Right lobe of liver (tissue), 4 donors: ENCODE results near the gene PKIB.

Experiments used
- CTCF ChIP-seq, 4 donors: fragments of 200-600 bp in 3 of 4; fragments of 450-650 bp in 1 of 4; IDR thresholded peaks; one replicate each; pipeline versions ENCODE4 v1.5.1 to v1.8.0; 2016 to 2022; ENCODE audit warnings: antibody characterized with exemption in 4 of 4, mild to moderate bottlenecking in 2 of 4
- POLR2A ChIP-seq: fragments of 450-650 bp; IDR thresholded peaks from one replicate; pipeline ENCODE4 v1.6.1; 2017; ENCODE audit warnings: antibody characterized with exemption, mild to moderate bottlenecking
- donor health status: DM: no; HTN: no; CAD: no.
- donor health status: DM: no; HTN: no; CAD: no.
- donor health status: DM: no; HTN: yes; CAD: no.

GRCh38 chr6:122612838-122613237 is 2.6 kb downstream of the PKIB start:
- TF ChIP-seq CTCF (IDR thresholded peaks at IDR 0.05) (no peak), POLR2A (no peak)
